ENCODE data around the gene C20orf96.
A peak's percentile ranks its signal among the peaks of the same experiment; 100 is the strongest.

C20orf96 gene

DNA sequence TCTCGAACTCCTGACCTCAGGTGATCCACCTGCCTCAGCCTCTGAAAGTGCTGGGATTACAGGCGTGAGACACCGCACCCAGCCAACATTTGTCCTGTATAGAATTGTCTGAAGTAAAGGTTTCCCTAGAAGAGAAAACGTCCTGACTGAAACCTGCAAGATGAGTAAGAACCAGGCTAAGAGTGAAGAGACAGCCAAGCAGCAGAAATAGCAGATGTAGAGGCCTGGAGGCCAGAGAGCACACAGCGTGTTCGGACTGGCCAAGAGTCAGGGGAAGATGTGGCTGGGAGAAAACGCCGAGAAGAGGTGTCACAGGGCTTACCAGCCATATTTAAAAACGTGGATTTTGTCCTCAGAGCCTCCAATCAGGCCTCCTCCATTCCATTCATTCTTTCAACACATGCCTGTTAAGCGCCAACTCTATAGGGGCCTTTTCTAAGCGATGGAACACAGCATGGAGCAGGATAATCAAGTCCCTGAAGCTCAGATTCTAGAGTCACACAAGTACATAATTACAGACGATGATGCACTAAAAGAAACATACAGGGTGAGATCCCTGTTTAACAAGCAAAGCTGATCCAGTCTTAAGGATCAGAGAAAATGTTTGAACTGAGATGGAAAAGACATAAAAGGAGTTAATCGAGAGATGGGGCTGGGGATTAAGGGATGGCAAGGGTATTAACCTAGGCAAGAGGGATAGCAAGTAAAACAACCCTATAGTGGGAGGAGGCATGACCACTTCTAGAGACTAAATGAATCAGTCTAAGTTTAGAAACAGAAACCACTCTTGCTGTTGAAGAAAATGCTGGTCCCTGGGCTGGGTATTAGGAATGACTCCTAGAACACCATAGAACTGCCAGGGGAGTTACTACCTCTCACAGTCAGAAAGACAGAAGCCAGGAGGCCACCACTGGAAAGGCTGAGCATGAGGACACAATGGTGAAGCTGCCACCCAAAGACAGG, 11.6 kb upstream of the C20orf96 start:
- no peak overlapping the region for H3K4me3 ChIP-seq (ENCODE audit: control insufficient read depth, low read depth, low read length)

DNA sequence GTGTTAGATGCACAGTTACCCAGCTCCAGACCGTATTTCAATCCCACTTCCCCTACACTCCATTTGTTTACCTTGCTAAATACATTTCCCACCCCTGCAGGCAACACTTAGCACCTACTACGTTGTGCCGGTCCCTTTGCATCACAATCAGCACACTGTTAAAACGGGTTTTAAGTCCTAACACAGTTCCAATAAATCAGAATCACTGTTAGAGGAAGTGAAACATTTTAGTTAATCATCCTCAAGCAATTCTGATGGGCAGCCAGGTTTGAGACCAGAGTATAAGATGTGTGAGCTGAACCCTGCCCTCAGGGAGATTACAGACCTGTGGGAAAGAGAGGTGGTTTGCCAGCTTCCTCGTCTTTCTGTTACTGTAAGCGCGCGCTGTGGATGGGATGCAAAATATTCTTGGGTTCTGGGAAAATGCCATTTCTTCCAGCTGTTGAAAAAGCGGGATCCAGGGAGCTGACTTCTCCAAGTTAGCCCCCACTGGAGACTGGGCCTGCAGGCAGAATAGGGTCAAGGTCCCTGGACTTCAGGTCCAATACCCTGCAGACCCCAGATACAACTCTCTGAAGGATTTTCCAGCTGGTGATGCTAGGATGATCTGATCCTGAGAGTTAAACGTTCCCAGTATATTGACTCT, 9.9 kb upstream of the C20orf96 start:
- TF ChIP-seq, protein P1, sequence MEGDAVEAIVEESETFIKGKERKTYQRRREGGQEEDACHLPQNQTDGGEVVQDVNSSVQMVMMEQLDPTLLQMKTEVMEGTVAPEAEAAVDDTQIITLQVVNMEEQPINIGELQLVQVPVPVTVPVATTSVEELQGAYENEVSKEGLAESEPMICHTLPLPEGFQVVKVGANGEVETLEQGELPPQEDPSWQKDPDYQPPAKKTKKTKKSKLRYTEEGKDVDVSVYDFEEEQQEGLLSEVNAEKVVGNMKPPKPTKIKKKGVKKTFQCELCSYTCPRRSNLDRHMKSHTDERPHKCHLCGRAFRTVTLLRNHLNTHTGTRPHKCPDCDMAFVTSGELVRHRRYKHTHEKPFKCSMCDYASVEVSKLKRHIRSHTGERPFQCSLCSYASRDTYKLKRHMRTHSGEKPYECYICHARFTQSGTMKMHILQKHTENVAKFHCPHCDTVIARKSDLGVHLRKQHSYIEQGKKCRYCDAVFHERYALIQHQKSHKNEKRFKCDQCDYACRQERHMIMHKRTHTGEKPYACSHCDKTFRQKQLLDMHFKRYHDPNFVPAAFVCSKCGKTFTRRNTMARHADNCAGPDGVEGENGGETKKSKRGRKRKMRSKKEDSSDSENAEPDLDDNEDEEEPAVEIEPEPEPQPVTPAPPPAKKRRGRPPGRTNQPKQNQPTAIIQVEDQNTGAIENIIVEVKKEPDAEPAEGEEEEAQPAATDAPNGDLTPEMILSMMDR (conservative IDR thresholded peaks at IDR 0.05; ENCODE audit: control insufficient read depth, insufficient read depth, low read depth, low read length) = no peak
- DNase-seq (ENCODE audit: low read depth) = no peak
- peak overlapping the region; percentile 16 for H3K4me3 ChIP-seq (ENCODE audit: control insufficient read depth, low read depth, low read length)

More for the DNA sequence above, 11.6 kb upstream of the C20orf96 start:
- DNase-seq (ENCODE audit: low read depth) = no peak
- TF ChIP-seq, protein P1 (conservative IDR thresholded peaks at IDR 0.05; ENCODE audit: control insufficient read depth, insufficient read depth, low read depth, low read length) = no peak

DNA sequence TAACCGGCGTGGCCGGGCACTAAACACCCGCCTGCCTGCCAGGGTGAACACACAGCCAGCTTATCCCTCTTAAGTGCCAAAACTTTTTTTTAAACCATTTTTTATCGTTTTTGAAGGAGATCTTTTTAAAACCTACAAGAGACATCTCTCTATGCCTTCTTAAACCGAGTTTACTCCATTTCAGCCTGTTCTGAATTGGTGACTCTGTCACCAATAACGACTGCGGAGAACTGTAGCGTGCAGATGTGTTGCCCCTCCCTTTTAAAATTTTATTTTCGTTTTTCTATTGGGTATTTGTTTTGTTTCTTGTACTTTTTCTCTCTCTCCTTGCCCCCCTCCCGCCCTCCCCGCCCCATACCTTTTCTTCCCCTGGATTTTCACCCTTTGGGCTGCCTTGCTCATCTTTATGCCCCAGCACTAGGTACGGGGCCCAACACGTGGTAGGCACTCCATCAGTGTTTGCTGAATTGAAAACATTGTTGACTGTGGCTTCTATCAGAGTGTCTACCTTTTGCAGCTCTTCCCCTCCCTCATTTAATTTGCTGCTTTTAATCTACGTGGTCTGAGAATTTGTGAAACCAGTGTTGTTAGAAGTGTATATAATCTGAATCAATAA, 8.3 kb upstream of the C20orf96 start:
- peak overlapping the region; percentile 91 for H3K4me3 ChIP-seq (ENCODE audit: control insufficient read depth, low read depth, low read length)
- DNase-seq (ENCODE audit: low read depth) = no peak
- TF ChIP-seq, protein P1 (conservative IDR thresholded peaks at IDR 0.05; ENCODE audit: control insufficient read depth, insufficient read depth, low read depth, low read length) = no peak

DNA sequence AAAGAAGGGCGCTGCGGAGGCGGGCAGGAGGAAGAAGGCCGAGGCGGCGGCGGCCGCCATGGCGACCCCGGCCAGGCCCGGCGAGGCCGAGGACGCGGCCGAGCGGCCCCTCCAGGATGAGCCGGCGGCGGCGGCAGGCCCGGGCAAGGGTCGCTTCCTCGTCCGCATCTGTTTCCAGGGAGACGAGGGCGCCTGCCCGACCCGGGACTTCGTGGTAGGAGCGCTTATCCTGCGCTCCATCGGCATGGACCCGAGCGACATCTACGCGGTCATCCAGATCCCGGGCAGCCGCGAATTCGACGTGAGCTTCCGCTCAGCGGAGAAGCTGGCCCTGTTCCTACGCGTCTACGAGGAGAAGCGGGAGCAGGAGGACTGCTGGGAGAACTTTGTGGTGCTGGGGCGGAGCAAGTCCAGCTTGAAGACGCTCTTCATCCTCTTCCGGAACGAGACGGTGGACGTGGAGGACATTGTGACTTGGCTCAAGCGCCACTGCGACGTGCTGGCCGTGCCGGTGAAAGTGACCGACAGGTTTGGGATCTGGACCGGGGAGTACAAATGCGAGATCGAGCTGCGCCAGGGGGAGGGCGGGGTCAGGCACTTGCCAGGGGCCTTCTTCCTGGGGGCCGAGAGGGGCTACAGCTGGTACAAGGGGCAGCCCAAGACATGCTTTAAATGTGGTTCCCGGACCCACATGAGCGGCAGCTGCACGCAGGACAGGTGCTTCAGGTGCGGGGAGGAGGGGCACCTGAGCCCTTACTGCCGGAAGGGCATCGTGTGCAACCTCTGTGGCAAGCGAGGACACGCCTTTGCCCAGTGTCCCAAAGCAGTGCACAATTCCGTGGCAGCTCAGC, 7.6 kb upstream of the C20orf96 start:
- H3K4me3 ChIP-seq (ENCODE audit: control insufficient read depth, low read depth, low read length) = peak overlapping the region; percentile 91
- peak; percentile 74 for DNase-seq (ENCODE audit: low read depth)
- TF ChIP-seq, protein P1 (conservative IDR thresholded peaks at IDR 0.05; ENCODE audit: control insufficient read depth, insufficient read depth, low read depth, low read length) = no peak

DNA sequence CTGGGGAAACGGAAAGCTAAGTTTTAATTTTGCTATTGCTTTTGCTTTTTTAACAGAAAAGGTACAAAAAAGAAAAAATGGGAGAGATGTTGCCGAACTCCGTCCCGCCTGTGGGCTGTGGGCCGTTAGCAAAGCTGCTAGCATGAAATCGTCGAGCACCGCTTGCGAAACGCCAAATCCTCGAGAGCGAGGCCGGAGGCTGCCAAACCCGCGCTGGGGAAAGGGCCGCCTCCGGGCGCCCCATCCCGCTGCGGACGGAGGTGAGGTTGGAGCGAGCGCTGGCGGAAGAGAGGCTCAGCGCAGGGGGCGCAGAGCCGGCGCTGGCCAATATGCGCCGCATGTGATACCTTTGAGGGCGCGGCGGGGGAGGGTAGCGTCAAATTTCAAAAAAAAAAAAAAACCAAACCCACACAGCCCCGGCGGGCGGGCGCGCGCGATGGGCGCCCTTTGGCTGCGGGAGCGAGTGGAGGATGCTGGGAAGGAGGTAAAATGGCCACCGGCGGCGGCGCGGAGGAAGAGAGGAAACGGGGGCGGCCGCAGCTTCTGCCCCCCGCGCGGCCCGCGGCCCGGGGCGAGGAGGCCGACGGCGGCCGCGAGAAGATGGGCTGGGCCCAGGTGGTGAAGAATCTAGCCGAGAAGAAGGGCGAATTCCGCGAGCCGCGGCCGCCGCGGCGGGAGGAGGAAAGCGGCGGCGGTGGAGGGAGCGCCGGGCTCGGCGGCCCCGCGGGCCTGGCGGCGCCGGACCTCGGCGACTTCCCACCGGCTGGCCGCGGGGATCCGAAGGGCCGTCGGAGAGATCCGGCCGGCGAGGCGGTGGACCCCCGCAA, 6.8 kb upstream of the C20orf96 start, which contains the start of gene ZCCHC3:
Gene ZCCHC3, plus strand, starts transcription at position 473 of the 827 bp plus-strand sequence. Its CDS starts 17 bp downstream, at position 490.
- TF ChIP-seq, protein P1 (conservative IDR thresholded peaks at IDR 0.05; ENCODE audit: control insufficient read depth, insufficient read depth, low read depth, low read length) = no peak
- DNase-seq (ENCODE audit: low read depth) = peak; percentile 93

More for the DNA sequence above, 6.8 kb upstream of the C20orf96 start, which contains the start of gene ZCCHC3:
- H3K4me3 ChIP-seq (ENCODE audit: control insufficient read depth, low read depth, low read length) = peak within 1 kb of the TSS; percentile 91

Measured in fibroblast of mammary gland (primary cell).